Hepatocyte (in vitro differentiated cells): ENCODE data around the gene ANO1.

Experiments
- EZH2 ChIP-seq: fragments of 200-600 bp; sonication (generic); IDR thresholded peaks from 2 replicates; pipeline ENCODE4 v1.6.1; 2016; ENCODE audit warnings: antibody characterized with exemption, mild to moderate bottlenecking, borderline replicate concordance
- EZH2phosphoT487 ChIP-seq: fragments of 200-600 bp; sonication (generic); IDR thresholded peaks from one replicate; pipeline ENCODE4 v1.6.1; 2018; ENCODE audit warnings: antibody characterized with exemption, mild to moderate bottlenecking, low read depth, moderate library complexity; ENCODE audit not compliant: unreplicated experiment, severe bottlenecking
- TF ChIP-seq, protein P1 (sequence below): fragments of 200-600 bp; sonication (generic); IDR thresholded peaks from 2 replicates; pipeline ENCODE4 v1.5.1; 2016; ENCODE audit warnings: antibody characterized with exemption, mild to moderate bottlenecking; ENCODE audit not compliant: poor library complexity

DNA sequence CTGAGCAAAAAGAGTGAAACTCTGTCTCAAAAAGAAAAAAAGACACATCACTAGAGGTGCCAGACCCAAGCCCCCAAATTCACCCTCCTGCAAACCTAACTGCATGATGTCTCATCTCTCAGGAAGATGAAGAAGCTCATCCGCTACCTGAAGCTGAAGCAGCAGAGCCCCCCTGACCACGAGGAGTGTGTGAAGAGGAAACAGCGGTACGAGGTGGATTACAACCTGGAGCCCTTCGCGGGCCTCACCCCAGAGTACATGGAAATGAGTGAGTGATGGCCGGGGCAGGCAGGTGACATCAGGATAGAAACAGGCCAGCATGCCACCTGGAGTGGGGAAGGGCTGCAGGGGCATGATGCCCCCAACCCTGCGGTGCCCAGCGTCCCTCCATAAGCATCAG is 89.0 kb downstream of the ANO1 start:
- TF ChIP-seq, protein P1, sequence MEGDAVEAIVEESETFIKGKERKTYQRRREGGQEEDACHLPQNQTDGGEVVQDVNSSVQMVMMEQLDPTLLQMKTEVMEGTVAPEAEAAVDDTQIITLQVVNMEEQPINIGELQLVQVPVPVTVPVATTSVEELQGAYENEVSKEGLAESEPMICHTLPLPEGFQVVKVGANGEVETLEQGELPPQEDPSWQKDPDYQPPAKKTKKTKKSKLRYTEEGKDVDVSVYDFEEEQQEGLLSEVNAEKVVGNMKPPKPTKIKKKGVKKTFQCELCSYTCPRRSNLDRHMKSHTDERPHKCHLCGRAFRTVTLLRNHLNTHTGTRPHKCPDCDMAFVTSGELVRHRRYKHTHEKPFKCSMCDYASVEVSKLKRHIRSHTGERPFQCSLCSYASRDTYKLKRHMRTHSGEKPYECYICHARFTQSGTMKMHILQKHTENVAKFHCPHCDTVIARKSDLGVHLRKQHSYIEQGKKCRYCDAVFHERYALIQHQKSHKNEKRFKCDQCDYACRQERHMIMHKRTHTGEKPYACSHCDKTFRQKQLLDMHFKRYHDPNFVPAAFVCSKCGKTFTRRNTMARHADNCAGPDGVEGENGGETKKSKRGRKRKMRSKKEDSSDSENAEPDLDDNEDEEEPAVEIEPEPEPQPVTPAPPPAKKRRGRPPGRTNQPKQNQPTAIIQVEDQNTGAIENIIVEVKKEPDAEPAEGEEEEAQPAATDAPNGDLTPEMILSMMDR: no peak
- TF ChIP-seq EZH2 (no peak), EZH2phosphoT487 (no peak)
